ENCODE measurements around the gene CPVL. TPM values are rescaled to one million over a fixed set of nuclear protein-coding genes. Genes with fewer than 3 reads are reported as not detected.
"Not testable (repeated sequence)": the region's sequence is repeated elsewhere in the genome, so short reads cannot be mapped to it uniquely, and the experiment has no call there.

CPVL gene
- total RNA-seq, 1 donor from 2014 or later, result 25.9 TPM

DNA sequence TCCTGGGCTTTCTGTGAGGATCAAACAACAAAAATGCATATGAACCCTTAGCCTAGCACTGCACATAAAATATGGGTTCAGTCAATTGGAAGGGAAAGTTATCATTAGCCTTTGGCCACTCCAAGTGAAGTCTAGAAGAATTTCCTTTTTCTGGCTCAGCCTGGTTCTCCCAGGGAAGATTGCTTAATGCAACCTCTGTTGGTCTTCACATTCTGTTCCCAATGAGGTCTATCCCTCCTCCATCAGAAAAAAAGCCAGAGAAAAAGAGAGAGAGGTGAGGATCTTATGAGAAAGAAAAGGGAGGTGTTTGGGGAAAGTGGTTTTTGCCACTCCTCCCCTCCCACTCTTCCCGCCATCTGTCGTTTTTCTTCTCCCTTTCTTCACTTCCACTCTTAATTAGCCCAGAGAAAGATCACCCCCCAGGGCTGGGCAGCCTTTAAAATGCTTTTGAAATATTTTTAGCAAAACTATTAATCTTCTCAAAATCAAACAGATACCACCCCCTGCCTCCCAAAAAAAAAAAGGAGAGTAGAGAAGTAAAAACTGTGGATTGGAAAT, 31.1 kb downstream of the CPVL start:
- no peak for TF ChIP-seq CTCF (IDR thresholded peaks at IDR 0.05; ENCODE audit: insufficient read depth, low read length, poor library complexity, severe bottlenecking)
- DNase-seq (ENCODE audit: low read depth), result no peak

GRCh38 chr7:29114266-29114665, 32.1 kb downstream of the CPVL start:
- not testable (repeated sequence) for DNase-seq (ENCODE audit: low read depth); H3K27me3 ChIP-seq (ENCODE audit: control insufficient read depth, insufficient read depth, low read length); H3K4me3 ChIP-seq (ENCODE audit: low read depth, low read length); H3K36me3 ChIP-seq (ENCODE audit: control insufficient read depth, insufficient read depth, low read length)

More for the DNA sequence above, 31.1 kb downstream of the CPVL start:
- Histone ChIP-seq H3K4me3 (ENCODE audit: low read depth, low read length) (no peak overlapping the region), H3K27me3 (ENCODE audit: control insufficient read depth, insufficient read depth, low read length) (no peaks in the 10 kb centered on the region), H3K36me3 (ENCODE audit: control insufficient read depth, insufficient read depth, low read length) (no peaks in the 10 kb centered on the region)

DNA sequence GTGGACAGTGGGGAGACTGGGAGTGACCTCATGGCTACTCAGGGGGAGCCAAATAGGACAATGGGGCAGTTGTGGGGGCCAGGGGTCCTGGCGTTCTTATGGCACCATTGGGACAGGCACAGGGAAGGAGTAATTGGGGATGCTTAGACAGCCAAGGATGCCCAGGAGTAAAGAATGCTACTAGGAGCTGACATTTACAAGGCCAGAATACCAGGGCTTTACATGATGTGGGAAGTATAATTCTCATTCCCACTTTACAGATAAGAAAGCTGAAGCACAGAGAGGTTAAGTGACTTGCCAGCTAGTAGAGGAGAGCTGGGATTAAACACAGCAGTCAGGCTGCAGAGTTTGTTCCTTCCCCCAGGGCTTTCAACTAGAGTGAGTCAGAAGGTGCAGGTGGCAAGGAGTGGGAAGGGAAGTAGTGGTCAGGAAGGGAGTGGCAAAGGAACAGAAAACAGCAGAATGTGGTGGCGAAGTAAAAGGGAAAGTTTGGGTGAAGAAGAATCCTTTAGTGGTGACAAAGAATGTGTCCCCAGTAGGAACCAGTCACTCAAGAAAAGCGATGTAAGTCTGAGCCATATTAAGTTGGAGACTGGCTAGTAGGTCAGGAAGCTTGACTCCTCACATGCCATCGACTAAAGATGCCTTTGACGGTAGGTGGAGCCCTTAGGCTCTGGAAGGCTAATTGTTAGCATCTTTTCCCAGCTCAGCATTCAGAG, 32.8 kb downstream of the CPVL start:
- Histone ChIP-seq H3K4me3 (ENCODE audit: low read depth, low read length) (no peak overlapping the region), H3K27me3 (ENCODE audit: control insufficient read depth, insufficient read depth, low read length) (no peaks in the 10 kb centered on the region), H3K36me3 (ENCODE audit: control insufficient read depth, insufficient read depth, low read length) (no peaks in the 10 kb centered on the region)
- TF ChIP-seq CTCF (IDR thresholded peaks at IDR 0.05; ENCODE audit: insufficient read depth, low read length, poor library complexity, severe bottlenecking), result peak; percentile 46
- DNase-seq (ENCODE audit: low read depth), result peak; percentile 63

GRCh38 chr7:29112721-29113120, 33.6 kb downstream of the CPVL start:
- H3K27me3 ChIP-seq (ENCODE audit: control insufficient read depth, insufficient read depth, low read length), result no peaks in the 10 kb centered on the region
- H3K36me3 ChIP-seq (ENCODE audit: control insufficient read depth, insufficient read depth, low read length), result no peaks in the 10 kb centered on the region
- no peak for DNase-seq (ENCODE audit: low read depth)
- H3K4me3 ChIP-seq (ENCODE audit: low read depth, low read length), result no peak overlapping the region
- TF ChIP-seq CTCF (IDR thresholded peaks at IDR 0.05; ENCODE audit: insufficient read depth, low read length, poor library complexity, severe bottlenecking), result no peak

DNA sequence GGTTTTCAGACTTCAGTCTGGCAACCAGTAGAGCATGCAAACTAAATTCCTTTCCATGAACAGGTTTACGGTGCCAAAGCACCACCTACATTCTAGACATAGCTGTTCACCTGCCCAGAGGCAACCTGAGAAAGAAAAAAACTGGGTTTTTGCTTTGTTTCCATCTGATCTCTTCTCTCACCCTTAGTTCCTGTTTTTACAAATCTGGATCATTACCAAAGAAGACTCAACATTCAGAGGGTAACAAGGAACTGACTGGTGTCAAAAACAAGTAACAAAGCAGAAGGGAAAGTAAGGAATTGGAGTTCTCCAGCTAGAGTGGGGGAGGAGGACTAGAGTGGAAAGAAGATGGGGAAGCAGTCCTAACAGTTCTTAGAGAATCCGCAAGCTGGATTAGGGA, 36.4 kb downstream of the CPVL start:
- peak; percentile 68 for DNase-seq (ENCODE audit: low read depth)
- no peaks in the 10 kb centered on the region for H3K36me3 ChIP-seq (ENCODE audit: control insufficient read depth, insufficient read depth, low read length)
- no peak overlapping the region for H3K4me3 ChIP-seq (ENCODE audit: low read depth, low read length)
- no peak for TF ChIP-seq CTCF (IDR thresholded peaks at IDR 0.05; ENCODE audit: insufficient read depth, low read length, poor library complexity, severe bottlenecking)
- H3K27me3 ChIP-seq (ENCODE audit: control insufficient read depth, insufficient read depth, low read length), result no peaks in the 10 kb centered on the region

DNA sequence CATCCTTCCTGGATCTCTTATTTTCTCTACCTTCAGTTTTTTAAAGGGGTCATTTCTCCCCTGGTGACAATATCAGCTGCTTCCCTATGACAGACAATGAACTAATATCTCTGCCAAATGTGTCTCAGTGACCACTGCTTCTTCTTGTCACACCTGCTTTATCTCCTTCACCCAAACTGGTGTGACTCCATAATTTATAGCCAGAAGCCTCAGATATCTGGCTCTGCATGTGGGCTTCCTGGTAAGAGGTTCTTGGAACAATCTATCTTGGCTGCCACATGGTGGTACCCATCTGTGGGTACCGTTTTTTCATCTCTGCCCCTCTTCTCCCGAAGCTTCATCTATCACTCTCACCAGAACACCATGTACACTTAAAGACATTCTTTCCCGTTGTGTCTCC, 37.0 kb downstream of the CPVL start:
- no peak overlapping the region for H3K4me3 ChIP-seq (ENCODE audit: low read depth, low read length)
- no peaks in the 10 kb centered on the region for H3K36me3 ChIP-seq (ENCODE audit: control insufficient read depth, insufficient read depth, low read length)
- no peak for TF ChIP-seq CTCF (IDR thresholded peaks at IDR 0.05; ENCODE audit: insufficient read depth, low read length, poor library complexity, severe bottlenecking)
- no peak for DNase-seq (ENCODE audit: low read depth)
- no peaks in the 10 kb centered on the region for H3K27me3 ChIP-seq (ENCODE audit: control insufficient read depth, insufficient read depth, low read length)

Measured in kidney epithelial cell (primary cell).